T-helper 1 cell treated with Interleukin-12 subunit alpha and Interleukin-12 subunit beta and Interleukin-4 antibody, amounts not matched to agents 30 ng/mL and 1 ng/mL, for 36 hours (primary cell): ENCODE data around the gene LEP. TPM values are rescaled to one million over a fixed set of nuclear protein-coding genes. Genes with fewer than 3 reads are reported as not detected.
"Not testable (repeated sequence)": the region's sequence is repeated elsewhere in the genome, so short reads cannot be mapped to it uniquely, and the experiment has no call there.

Experiments
- intact Hi-C: fragments of 100-400 bp; cut with micrococcal nuclease; formaldehyde crosslinking; loops from one replicate; pipeline ENCODE4 v1.15.1; 2024
- total RNA-seq: library from RNA; stranded (reverse); gene quantifications from 2 replicates; pipeline ENCODE4 v1.2.3, GENCODE V29; 2022

LEP gene
- total RNA-seq, 1 donor from 2014 or later = not detected

DNA sequence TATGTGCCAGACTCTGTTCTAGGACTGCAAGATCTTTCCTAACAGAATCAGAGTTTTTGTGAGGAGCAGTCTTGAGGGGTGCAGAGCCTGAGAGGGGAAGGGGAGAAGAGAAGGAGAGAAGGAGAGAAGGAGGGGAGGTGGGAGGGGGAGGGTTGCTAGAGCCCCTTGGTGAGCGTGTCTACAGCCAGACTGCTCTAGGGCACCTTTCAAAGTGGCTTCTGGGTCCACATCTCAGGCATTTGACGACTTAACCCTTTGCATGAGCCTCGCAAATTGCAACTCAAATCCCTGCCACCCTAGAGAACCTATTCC is 31.1 kb upstream of the LEP start:
- intact Hi-C loops = loop anchor here (1.0 to 10.0 kb wide), 2 partner anchors 155 to 763 kb away; no protein-coding TSS in a partner anchor

GRCh38 chr7:128210590-128211570 is 30.2 kb upstream of the LEP start:
- intact Hi-C loops = loop anchor here (1.0 to 10.0 kb wide), 2 partner anchors 156 to 764 kb away; no protein-coding TSS in a partner anchor

DNA sequence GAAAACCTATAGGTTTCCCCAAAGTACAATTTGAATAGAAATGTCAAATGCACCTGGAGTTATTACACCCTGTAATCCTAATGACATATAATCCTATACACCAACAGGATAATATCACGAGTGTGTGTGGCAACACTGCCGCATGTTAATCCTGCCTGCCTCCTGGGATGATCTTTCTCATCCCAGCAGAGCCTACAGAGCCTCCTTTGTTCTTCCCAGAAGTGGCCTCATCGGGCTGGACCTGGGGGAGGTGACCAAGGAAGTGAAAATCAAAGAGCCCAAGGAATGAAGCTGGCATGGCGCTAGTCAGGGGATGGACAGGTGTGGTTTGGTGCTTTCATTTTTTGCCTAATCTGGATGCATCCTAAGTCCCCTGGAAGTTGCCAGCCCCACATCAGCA is 29.5 kb upstream of the LEP start:
- intact Hi-C loops = loop anchor here (10.0 kb wide), 1 partner anchor 157 kb away; no protein-coding TSS in a partner anchor

GRCh38 chr7:128214463-128214862 is 26.6 kb upstream of the LEP start:
- intact Hi-C loops = loop anchor here (10.0 kb wide), 1 partner anchor 160 kb away; no protein-coding TSS in a partner anchor

GRCh38 chr7:128215281-128215680 is 25.8 kb upstream of the LEP start:
- intact Hi-C loops = loop anchor here (10.0 kb wide), 1 partner anchor 160 kb away; no protein-coding TSS in a partner anchor

GRCh38 chr7:128215739-128216138 is 25.3 kb upstream of the LEP start:
- intact Hi-C loops = loop anchor here (10.0 kb wide), 1 partner anchor 161 kb away; no protein-coding TSS in a partner anchor

DNA sequence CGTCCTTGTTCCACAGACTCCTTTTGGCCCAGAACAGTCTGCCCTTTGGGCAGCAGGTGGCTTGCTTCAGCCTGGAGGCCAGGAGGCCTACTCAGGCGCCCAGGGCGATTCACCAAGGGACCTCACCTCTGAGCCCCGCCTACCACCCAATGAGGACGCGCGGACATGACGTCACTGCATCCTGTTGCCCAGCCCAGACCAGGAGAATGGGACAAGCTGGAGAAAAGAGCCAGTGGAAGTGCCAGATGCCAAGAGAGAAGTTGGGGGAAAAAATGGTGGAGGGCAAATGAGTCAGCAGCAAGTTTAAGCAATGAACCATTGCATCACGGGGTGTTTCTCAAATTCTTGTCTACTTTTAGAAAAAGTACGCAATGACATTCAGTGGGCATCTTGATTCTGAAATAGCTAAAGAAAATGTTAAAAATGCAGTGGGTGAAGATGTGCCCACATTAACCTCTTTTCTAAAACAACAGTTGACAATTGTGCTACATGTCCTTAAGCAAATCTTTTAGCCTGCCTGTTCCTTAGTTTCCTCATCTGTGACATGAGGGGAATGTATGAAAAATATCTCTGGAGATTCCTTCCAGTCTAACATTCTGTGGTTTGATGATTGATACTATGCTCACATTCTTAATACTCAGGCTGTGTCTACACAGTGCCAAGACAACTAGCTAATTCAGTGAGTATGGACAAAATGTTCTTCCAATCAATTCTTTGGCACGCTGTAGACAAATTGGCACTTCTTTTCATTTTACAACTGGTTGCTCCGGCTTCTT is 23.9 kb upstream of the LEP start:
- intact Hi-C loops = loop anchor here (10.0 kb wide), 1 partner anchor 162 kb away; no protein-coding TSS in a partner anchor

DNA sequence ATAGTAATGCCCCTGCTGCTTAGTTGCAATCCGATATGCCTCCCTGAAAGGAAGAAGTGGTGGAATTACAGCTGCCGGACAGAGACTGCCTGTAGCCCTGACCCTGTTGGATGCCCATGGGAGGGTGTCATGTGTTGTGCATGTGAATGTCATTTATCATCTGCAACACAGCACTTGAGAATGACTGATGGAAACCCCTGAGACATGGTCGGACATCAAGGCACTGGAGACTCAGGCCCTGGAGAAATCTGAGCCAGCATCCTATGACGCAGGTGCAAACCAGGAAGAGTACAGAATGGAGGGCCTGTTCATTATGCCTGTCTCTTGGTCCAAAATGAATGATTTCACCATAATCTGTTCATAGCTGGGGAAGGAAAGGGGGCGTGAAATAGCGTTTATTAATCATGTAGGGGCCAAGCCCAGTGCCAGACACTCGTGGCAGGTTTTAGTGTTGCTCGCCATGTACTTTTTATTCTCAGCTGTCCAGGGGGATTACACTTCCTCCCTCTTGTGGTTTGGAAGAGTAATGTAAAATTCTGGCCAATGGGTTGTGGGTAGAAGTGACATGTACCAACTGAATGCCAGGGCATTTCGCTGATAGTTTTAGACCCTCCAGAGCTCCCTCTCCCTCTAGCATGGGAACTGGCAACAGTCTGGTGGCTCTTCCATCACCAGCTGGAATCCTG is 23.0 kb upstream of the LEP start:
- intact Hi-C loops = loop anchor here (10.0 kb wide), 1 partner anchor 163 kb away; no protein-coding TSS in a partner anchor

DNA sequence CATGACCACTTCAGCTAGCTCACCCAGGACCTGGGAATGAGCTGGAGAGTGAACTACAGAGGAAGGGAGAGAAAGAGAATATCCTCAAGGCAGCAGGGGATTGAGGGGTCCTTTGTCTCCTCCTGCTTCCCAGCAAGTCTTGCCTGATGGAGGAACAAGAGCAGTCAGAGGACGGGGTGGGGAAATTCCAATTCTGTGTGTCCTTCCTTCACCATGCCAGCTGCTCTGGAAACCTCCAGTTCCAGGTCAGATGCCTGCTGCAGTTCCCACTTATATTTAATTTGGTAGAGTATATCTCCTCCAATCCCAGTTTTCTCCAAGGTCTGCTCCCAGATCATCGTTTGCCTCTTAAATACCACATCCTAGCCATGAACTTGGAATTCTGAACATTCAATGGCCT is 21.4 kb upstream of the LEP start:
- intact Hi-C loops = loop anchor here (10.0 kb wide), 1 partner anchor 165 kb away; no protein-coding TSS in a partner anchor

- intact Hi-C loops = no loop called here
Measured at GRCh38 chr7:128221929-128222403, 19.1 kb upstream of the LEP start.

DNA sequence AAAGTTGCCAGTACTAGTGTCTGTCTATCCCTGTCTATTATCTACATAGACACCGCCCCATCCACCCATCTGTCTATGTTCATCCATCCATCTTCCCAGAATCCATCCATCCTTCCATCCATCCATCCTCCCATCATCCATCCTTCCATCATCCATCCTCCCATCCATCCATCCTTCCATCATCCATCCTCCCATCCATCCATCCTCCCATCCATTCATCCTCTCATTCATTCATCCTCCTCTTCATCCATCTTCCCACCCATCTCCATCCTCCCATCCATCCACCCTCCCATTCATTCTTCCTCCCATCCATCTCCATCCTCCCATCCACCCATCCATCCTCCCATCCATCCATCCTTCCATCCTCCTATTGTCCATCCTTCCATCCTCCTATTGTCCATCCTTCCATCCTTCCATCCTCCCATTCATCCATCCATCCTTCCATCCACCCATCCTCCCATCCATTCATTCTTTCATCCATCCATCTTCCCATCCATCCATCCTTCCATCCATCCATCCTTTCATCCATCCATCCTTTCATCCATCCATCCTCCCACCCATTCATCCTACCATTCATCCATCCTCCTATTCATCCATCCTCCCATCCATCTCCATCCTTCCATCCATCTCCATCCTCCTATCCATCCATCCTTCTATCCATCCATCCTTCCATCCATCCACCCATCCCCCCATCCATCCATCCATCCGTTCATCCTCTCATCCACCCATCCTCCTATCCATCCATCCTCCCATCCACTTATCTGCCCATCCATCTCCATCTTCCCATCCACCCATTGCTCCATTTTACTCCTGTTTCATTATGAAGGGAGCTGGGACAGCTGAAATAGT is 14.7 kb upstream of the LEP start:
- intact Hi-C loops = no loop called here

GRCh38 chr7:128227271-128227670 is 13.8 kb upstream of the LEP start:
- intact Hi-C loops = no loop called here

DNA sequence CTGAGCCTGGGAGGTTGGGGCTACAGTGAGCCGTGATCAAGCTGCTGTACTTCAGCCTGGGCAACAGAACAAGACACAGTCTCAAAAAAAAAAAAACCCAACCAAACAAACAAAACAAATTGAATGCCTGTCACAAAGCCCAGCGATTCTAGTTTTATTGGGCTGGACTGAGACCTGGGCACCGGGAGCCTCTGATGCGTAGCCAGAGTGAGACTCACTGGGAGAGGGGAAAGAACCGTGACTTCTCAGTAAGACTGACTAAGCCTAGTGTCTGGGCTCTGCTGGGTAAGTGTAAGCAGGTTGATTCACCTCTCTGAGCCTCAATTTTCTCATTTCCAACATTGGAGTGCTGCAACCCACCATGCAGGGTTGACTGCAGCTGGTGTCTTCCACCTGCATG is 10.1 kb upstream of the LEP start:
- intact Hi-C loops = no loop called here

GRCh38 chr7:128231677-128232076 is 9.4 kb upstream of the LEP start:
- intact Hi-C loops = no loop called here

- intact Hi-C loops = no loop called here
Measured at GRCh38 chr7:128233471-128233870, 7.6 kb upstream of the LEP start.

DNA sequence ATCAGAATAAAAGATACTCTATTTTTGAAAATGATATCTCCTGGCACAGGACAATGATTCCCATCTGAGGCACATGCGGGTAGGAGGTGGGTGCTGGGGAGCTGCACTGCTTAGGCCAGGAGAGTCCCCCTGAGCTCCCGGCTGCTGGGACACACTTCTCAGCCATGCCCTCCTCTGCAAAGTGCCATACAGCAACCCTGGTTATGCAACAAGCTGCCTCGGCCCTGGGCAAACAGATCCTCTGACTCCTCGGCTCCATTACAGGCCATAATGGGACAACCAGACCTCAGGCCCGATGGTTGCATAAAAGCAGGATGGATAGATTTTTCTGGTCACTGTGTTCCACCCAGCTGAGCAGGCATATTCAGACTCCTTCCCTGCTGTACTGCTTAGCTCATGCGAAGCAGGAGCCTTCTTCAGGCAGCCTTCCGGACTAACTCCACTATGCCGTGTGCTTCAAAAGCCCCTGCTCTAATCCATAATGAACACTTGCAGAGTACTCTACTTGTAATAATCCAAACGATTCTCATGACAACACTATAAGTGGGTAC is 6.5 kb upstream of the LEP start:
- intact Hi-C loops = no loop called here

- intact Hi-C loops = no loop called here
Measured at GRCh38 chr7:128235471-128235870, 5.6 kb upstream of the LEP start.

GRCh38 chr7:128236924-128237586 is 4.0 kb upstream of the LEP start:
- intact Hi-C loops = no loop called here

GRCh38 chr7:128239146-128239545 is 1.9 kb upstream of the LEP start:
- intact Hi-C loops = not testable (repeated sequence)
